ENCODE measurements around the gene FRMD4A.

Gene FRMD4A

GRCh38 chr10:14163377-14164086 is 167.2 kb downstream of the FRMD4A start:
- Mint-ChIP-seq H3K27me3 (ENCODE audit: low read depth) (no peaks in the 10 kb centered on the region), H3K27ac (no peak overlapping the region), H3K4me3 (no peak overlapping the region), H3K9me3 (no peaks in the 10 kb centered on the region), H3K4me1 (ENCODE audit: low read depth) (no peaks in the 10 kb centered on the region), H3K36me3 (ENCODE audit: low read depth) (no peaks in the 10 kb centered on the region)
- no peak for DNase-seq (ENCODE audit: low spot score)

- Mint-ChIP-seq H3K4me1 (ENCODE audit: low read depth) (no peaks in the 10 kb centered on the region), H3K27ac (no peak overlapping the region), H3K4me3 (no peak overlapping the region), H3K27me3 (ENCODE audit: low read depth) (no peaks in the 10 kb centered on the region), H3K9me3 (no peaks in the 10 kb centered on the region), H3K36me3 (ENCODE audit: low read depth) (no peaks in the 10 kb centered on the region)
- DNase-seq (ENCODE audit: low spot score), result no peak
Observed at GRCh38 chr10:14162629-14163344, 167.9 kb downstream of the FRMD4A start.

DNA sequence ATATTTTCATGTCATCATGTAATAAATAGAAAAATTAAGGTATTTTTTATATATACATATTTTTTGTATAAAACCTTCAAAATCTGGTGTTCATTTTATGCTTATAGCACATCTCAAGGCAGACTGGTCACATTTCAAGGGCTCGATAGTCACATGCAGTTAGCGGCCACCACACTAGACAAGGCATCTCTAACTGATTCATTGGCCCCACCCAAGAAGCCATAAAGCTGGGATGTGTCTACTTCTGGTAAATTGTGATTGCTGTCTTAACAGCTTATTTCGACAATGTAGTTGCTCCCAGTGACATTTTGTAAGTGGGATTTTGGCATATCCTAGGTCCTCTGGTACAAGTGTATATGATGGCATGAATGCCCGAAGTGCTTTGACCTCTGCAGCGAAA is 168.7 kb downstream of the FRMD4A start:
- no peaks in the 10 kb centered on the region for H3K4me1 Mint-ChIP-seq (ENCODE audit: low read depth)
- no peaks in the 10 kb centered on the region for H3K36me3 Mint-ChIP-seq (ENCODE audit: low read depth)
- no peaks in the 10 kb centered on the region for H3K27me3 Mint-ChIP-seq (ENCODE audit: low read depth)
- no peak for DNase-seq (ENCODE audit: low spot score)
- no peak overlapping the region for H3K4me3 Mint-ChIP-seq
- no peak overlapping the region for H3K27ac Mint-ChIP-seq
- H3K9me3 Mint-ChIP-seq, result no peaks in the 10 kb centered on the region

DNA sequence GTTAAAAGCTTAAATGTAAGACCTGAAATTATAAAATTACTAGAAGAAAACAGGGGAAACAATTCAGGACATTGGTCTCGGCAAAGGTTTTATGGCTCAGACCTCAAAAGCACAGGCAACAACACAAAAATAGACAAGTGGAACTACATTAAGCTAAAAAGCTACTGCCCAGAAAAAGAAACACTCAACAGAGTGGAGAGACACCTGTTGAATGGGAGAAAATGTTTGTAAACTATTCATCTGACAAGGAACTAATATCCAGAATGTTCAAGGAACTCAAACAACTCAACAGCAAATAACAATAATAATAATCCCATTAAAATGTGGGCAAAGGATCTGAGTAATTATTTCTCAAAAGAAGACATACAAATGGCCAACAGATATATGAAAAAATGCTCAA is 170.4 kb downstream of the FRMD4A start:
- no peak overlapping the region for H3K4me3 Mint-ChIP-seq
- no peaks in the 10 kb centered on the region for H3K9me3 Mint-ChIP-seq
- DNase-seq (ENCODE audit: low spot score), result no peak
- no peak overlapping the region for H3K27ac Mint-ChIP-seq
- no peaks in the 10 kb centered on the region for H3K27me3 Mint-ChIP-seq (ENCODE audit: low read depth)
- no peaks in the 10 kb centered on the region for H3K36me3 Mint-ChIP-seq (ENCODE audit: low read depth)
- H3K4me1 Mint-ChIP-seq (ENCODE audit: low read depth), result no peaks in the 10 kb centered on the region

DNA sequence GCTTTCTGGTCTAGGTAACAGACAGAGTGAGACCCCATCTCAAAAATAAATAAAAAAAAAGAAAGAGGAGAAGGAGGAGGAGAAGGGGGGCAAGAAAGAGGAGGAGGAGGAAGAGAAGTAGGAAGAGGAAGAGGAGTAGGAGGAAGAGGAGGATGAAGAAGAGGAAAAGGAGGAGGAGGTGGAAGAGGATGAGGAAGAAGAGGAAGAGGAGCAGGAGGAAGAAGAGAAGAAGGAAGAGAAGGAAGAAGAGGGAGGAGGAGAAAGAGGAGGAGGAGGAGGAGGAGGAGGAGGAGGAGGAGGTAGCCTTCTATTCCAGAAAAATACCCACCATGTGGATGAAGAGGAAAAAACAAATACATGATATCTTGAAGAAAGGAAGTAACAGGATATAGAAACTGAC is 172.1 kb downstream of the FRMD4A start:
- H3K27ac Mint-ChIP-seq, result no peak overlapping the region
- H3K9me3 Mint-ChIP-seq, result no peaks in the 10 kb centered on the region
- H3K4me3 Mint-ChIP-seq, result no peak overlapping the region
- no peaks in the 10 kb centered on the region for H3K36me3 Mint-ChIP-seq (ENCODE audit: low read depth)
- H3K4me1 Mint-ChIP-seq (ENCODE audit: low read depth), result no peaks in the 10 kb centered on the region
- no peaks in the 10 kb centered on the region for H3K27me3 Mint-ChIP-seq (ENCODE audit: low read depth)
- no peak for DNase-seq (ENCODE audit: low spot score)

- no peaks in the 10 kb centered on the region for H3K36me3 Mint-ChIP-seq (ENCODE audit: low read depth)
- no peak overlapping the region for H3K27ac Mint-ChIP-seq
- H3K27me3 Mint-ChIP-seq (ENCODE audit: low read depth), result no peaks in the 10 kb centered on the region
Observed at GRCh38 chr10:14156104-14156503, 174.6 kb downstream of the FRMD4A start.

DNA sequence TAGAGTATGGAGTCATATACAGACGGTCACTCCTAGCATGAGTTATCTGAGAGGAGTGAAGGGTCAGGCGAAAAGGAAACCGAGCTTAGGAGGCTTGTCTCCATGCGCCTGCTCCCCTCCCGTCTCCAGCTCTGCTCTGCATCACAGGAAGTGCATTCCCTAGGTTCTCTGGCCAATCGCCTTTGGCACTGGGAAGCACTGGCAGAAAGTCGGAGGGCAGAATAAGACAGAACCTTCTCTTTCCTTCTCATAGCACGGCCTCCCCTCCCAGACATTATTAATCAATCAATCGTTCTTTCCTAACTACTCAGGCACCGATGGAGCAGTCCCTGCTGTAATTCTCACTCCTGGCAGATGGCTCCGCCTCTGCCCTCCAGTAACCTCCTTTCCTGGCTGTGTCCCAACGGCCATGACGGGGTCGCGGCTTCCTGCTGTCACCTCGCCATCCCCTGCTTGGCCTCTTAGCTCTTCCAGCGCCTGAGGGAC is 177.1 kb downstream of the FRMD4A start:
- no peak for DNase-seq (ENCODE audit: low spot score)
- H3K4me3 Mint-ChIP-seq, result no peak overlapping the region
- peaks cover 2% of the 10 kb centered on the region for H3K27me3 Mint-ChIP-seq (ENCODE audit: low read depth)
- H3K4me1 Mint-ChIP-seq (ENCODE audit: low read depth), result no peaks in the 10 kb centered on the region
- H3K27ac Mint-ChIP-seq, result no peak overlapping the region
- no peaks in the 10 kb centered on the region for H3K36me3 Mint-ChIP-seq (ENCODE audit: low read depth)
- H3K9me3 Mint-ChIP-seq, result no peaks in the 10 kb centered on the region

More at GRCh38 chr10:14156104-14156503, 174.6 kb downstream of the FRMD4A start:
- no peak overlapping the region for H3K4me3 Mint-ChIP-seq
- no peaks in the 10 kb centered on the region for H3K4me1 Mint-ChIP-seq (ENCODE audit: low read depth)
- no peaks in the 10 kb centered on the region for H3K9me3 Mint-ChIP-seq
- DNase-seq (ENCODE audit: low spot score), result no peak

GRCh38 chr10:14151571-14151970 is 179.2 kb downstream of the FRMD4A start:
- Mint-ChIP-seq H3K4me3 (no peak overlapping the region), H3K27me3 (ENCODE audit: low read depth) (peaks cover 2% of the 10 kb centered on the region), H3K27ac (no peak overlapping the region), H3K36me3 (ENCODE audit: low read depth) (no peaks in the 10 kb centered on the region), H3K4me1 (ENCODE audit: low read depth) (no peaks in the 10 kb centered on the region), H3K9me3 (no peaks in the 10 kb centered on the region)
- DNase-seq (ENCODE audit: low spot score), result no peak

GRCh38 chr10:14150526-14150925 is 180.2 kb downstream of the FRMD4A start:
- H3K4me1 Mint-ChIP-seq (ENCODE audit: low read depth), result no peaks in the 10 kb centered on the region
- peaks cover 2% of the 10 kb centered on the region for H3K27me3 Mint-ChIP-seq (ENCODE audit: low read depth)
- no peak overlapping the region for H3K4me3 Mint-ChIP-seq
- no peak overlapping the region for H3K27ac Mint-ChIP-seq
- no peak for DNase-seq (ENCODE audit: low spot score)
- no peaks in the 10 kb centered on the region for H3K9me3 Mint-ChIP-seq
- H3K36me3 Mint-ChIP-seq (ENCODE audit: low read depth), result no peaks in the 10 kb centered on the region

DNA sequence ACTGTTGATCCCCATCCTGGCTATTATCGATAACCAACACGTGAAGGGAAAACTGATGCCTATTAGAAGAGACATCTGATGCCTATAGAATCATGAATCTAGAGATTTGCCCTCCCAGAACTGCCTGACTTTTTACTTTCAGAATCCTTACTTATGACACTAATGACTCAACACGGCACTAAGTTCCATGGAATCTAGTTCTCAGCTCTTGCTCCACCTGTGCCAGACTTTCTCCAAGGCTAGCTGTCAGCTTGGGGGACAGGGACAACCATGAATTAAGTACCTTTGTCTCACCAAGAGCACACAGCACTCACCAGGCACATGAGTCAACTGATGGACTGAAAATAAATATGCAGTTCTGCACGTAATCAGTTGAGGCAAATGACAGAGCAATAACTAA is 184.2 kb downstream of the FRMD4A start:
- Mint-ChIP-seq H3K4me1 (ENCODE audit: low read depth) (no peaks in the 10 kb centered on the region), H3K27me3 (ENCODE audit: low read depth) (peaks cover 2% of the 10 kb centered on the region), H3K36me3 (ENCODE audit: low read depth) (no peaks in the 10 kb centered on the region)

DNA sequence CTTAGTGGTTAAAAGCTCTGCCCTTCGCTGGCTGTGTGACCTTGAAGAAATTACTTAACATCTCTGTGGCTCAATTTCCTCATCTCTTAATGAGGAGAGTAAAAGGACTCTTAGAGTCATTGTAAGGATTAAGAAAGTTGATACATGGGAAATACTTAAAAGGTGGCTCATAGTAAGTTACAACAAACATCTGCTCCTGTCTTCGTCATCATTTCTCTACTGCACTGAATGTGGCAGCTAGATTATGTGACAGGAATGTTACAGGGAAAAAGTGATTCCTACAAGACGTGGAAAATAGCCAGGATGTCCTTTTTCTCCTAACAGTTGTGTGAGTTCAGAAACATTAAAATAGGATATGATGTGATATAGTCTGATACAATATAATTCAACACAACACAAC is 184.7 kb downstream of the FRMD4A start:
- Mint-ChIP-seq H3K36me3 (ENCODE audit: low read depth) (no peaks in the 10 kb centered on the region), H3K9me3 (no peaks in the 10 kb centered on the region), H3K27me3 (ENCODE audit: low read depth) (peaks cover 2% of the 10 kb centered on the region), H3K27ac (no peak overlapping the region), H3K4me1 (ENCODE audit: low read depth) (no peaks in the 10 kb centered on the region), H3K4me3 (no peak overlapping the region)
- DNase-seq (ENCODE audit: low spot score), result no peak

More for the DNA sequence above, 184.2 kb downstream of the FRMD4A start:
- Mint-ChIP-seq H3K4me3 (no peak overlapping the region), H3K9me3 (no peaks in the 10 kb centered on the region), H3K27ac (no peak overlapping the region)
- no peak for DNase-seq (ENCODE audit: low spot score)

GRCh38 chr10:14144451-14144850 is 186.3 kb downstream of the FRMD4A start:
- Mint-ChIP-seq H3K4me1 (ENCODE audit: low read depth) (no peaks in the 10 kb centered on the region), H3K27me3 (ENCODE audit: low read depth) (no peaks in the 10 kb centered on the region), H3K4me3 (no peak overlapping the region), H3K36me3 (ENCODE audit: low read depth) (no peaks in the 10 kb centered on the region), H3K9me3 (no peaks in the 10 kb centered on the region), H3K27ac (no peak overlapping the region)
- no peak for DNase-seq (ENCODE audit: low spot score)

- no peaks in the 10 kb centered on the region for H3K27me3 Mint-ChIP-seq (ENCODE audit: low read depth)
- H3K9me3 Mint-ChIP-seq, result no peaks in the 10 kb centered on the region
- H3K4me3 Mint-ChIP-seq, result no peak overlapping the region
- no peaks in the 10 kb centered on the region for H3K4me1 Mint-ChIP-seq (ENCODE audit: low read depth)
- no peaks in the 10 kb centered on the region for H3K36me3 Mint-ChIP-seq (ENCODE audit: low read depth)
- no peak for DNase-seq (ENCODE audit: low spot score)
- H3K27ac Mint-ChIP-seq, result no peak overlapping the region
Observed at GRCh38 chr10:14142606-14143250, 188.0 kb downstream of the FRMD4A start.

- H3K9me3 Mint-ChIP-seq, result no peaks in the 10 kb centered on the region
- H3K4me3 Mint-ChIP-seq, result no peak overlapping the region
- no peaks in the 10 kb centered on the region for H3K4me1 Mint-ChIP-seq (ENCODE audit: low read depth)
- no peaks in the 10 kb centered on the region for H3K27me3 Mint-ChIP-seq (ENCODE audit: low read depth)
- no peaks in the 10 kb centered on the region for H3K36me3 Mint-ChIP-seq (ENCODE audit: low read depth)
- no peak overlapping the region for H3K27ac Mint-ChIP-seq
- DNase-seq (ENCODE audit: low spot score), result no peak
Observed at GRCh38 chr10:14141283-14141682, 189.4 kb downstream of the FRMD4A start.

All from T-helper 2 cell treated with Interferon-gamma antibody and Interleukin-4, amounts not matched to agents 5 μg/mL and 100 μg/mL, for 36 hours (primary cell).